ENCODE data around the gene DPM2.

The DPM2 gene

DNA sequence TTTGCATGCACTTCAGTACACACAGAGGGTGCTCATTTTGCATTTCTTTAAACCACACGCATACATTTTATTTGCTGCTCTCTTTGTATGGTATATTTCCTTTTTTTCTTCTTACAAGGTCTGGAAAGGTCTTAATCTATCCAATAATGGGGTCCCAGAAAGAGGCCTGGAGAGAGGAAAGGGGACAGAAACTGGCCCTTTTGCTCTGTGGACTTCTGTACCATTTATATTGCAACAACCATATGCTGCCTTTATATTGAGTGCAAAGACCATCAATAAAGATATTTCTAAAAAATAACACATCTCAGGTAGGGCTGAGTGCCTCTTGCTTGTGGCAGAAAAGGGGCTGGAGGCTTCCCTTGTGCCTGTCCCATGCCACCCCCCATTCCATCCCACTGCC lies 15.5 kb upstream of the DPM2 start:
- Histone ChIP-seq H3K9ac (ENCODE audit: low read length) (no peak overlapping the region), H2AFZ (ENCODE audit: low read depth, low read length) (no peak overlapping the region), H3K9me3 (ENCODE audit: insufficient read depth, low read length) (no peaks in the 10 kb centered on the region), H3K36me3 (replicated peaks; ENCODE audit: low read depth, low read length) (no peaks in the 10 kb centered on the region), H3K79me2 (ENCODE audit: low read length) (no peaks in the 10 kb centered on the region), H3K27ac (ENCODE audit: low read length) (no peak overlapping the region), H3K4me1 (ENCODE audit: low read length) (peaks cover 29% of the 10 kb centered on the region), H4K20me1 (ENCODE audit: insufficient read depth, low read length) (peaks cover 23% of the 10 kb centered on the region; the same call in 1 of the 2 replicates), H3K27me3 (ENCODE audit: low read depth, low read length) (no peaks in the 10 kb centered on the region), H3K4me2 (ENCODE audit: low read length) (no peak overlapping the region), H3K4me3 (ENCODE audit: low read length) (no peak overlapping the region)
- no peak for TF ChIP-seq EZH2phosphoT487 (IDR thresholded peaks at IDR 0.05; ENCODE audit: low read depth)
- TF ChIP-seq, protein P1, sequence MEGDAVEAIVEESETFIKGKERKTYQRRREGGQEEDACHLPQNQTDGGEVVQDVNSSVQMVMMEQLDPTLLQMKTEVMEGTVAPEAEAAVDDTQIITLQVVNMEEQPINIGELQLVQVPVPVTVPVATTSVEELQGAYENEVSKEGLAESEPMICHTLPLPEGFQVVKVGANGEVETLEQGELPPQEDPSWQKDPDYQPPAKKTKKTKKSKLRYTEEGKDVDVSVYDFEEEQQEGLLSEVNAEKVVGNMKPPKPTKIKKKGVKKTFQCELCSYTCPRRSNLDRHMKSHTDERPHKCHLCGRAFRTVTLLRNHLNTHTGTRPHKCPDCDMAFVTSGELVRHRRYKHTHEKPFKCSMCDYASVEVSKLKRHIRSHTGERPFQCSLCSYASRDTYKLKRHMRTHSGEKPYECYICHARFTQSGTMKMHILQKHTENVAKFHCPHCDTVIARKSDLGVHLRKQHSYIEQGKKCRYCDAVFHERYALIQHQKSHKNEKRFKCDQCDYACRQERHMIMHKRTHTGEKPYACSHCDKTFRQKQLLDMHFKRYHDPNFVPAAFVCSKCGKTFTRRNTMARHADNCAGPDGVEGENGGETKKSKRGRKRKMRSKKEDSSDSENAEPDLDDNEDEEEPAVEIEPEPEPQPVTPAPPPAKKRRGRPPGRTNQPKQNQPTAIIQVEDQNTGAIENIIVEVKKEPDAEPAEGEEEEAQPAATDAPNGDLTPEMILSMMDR (IDR thresholded peaks at IDR 0.05; ENCODE audit: low read depth, low read length) = no peak

DNA sequence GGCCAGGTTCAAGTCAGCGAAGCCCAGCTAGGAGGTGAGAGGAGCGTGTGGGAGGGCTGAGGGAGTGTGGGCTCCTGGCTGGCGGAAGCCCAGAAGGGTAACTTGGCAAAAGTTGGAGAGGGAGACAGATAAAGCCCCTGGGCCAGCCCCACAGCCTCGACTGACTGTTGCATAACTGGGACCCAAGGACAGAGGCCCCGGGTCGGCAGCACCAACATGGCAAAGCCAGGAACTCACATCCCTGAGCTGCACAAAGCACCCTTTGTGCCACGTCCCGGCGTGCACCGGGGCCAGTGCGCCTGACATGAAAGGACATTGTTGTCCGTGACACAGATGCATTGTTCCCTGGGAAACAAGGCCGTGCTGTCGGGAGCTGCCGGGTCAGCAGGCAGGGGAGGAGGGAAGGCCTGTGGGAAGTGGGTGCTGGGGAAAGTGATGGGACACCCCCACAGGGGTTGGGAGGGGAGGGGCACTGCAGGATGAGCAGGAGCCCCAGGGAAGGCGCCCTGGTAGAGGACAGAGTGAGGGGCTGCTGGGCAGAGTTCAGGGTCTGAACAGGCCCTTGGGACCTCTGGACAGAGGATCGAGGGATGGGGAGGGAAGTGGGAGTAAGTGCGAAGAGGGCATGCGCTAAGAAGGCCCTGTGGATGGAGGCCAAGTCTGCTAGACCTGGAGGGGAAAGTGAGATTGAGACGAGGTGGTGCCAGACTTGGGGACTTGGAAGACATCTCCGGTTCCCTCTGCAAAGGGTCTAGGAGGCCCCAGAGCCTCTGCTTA lies 13.0 kb upstream of the DPM2 start:
- no peak overlapping the region for H3K9ac ChIP-seq (ENCODE audit: low read length)
- H3K27me3 ChIP-seq (ENCODE audit: low read depth, low read length) = no peaks in the 10 kb centered on the region
- no peak overlapping the region for H2AFZ ChIP-seq (ENCODE audit: low read depth, low read length)
- no peak overlapping the region for H3K4me2 ChIP-seq (ENCODE audit: low read length)
- peaks cover 24% of the 10 kb centered on the region for H3K4me1 ChIP-seq (ENCODE audit: low read length)
- no peak overlapping the region for H3K27ac ChIP-seq (ENCODE audit: low read length)
- H3K79me2 ChIP-seq (ENCODE audit: low read length) = no peaks in the 10 kb centered on the region
- H3K9me3 ChIP-seq (ENCODE audit: insufficient read depth, low read length) = no peaks in the 10 kb centered on the region
- H3K36me3 ChIP-seq (replicated peaks; ENCODE audit: low read depth, low read length) = no peaks in the 10 kb centered on the region
- no peak overlapping the region for H3K4me3 ChIP-seq (ENCODE audit: low read length)
- TF ChIP-seq, protein P1 (IDR thresholded peaks at IDR 0.05; ENCODE audit: low read depth, low read length) = no peak
- no peak for TF ChIP-seq EZH2phosphoT487 (IDR thresholded peaks at IDR 0.05; ENCODE audit: low read depth)
- H4K20me1 ChIP-seq (ENCODE audit: insufficient read depth, low read length) = peaks cover 19% of the 10 kb centered on the region; the same call in 1 of the 2 replicates

DNA sequence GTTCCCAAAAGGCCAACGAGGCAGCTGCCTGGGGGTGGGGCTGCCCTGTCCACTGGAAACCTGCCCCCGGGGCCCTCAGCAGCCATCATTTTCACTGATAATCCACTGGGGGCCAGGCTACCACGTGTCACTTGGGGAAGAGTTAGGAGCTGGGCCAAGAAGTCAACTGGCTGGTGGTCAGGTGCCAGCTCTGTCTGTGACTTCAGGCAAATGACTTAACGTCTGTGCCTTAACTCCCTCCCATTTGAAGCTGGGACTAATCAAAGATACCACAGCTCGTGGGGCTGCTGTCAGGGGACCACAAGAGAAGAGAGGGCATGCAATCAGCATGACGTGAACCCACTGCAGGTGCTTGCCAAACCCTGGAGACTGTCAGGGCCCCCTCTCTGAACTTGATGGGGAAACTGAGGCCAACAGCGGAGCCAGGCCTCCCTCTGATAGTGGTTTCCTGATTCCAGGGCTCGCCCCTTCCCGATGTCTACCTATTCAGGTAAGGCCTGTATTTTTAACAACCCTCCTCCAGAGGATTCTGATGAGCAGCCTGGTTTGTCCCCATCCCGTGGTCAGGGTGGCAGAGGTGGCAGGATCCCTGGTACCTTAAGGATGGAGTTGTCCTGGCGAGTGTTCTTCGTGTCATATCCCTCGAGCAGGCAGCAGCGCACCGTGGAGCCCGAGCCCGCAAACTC lies 12.3 kb upstream of the DPM2 start:
- no peak overlapping the region for H3K9ac ChIP-seq (ENCODE audit: low read length)
- peaks cover 17% of the 10 kb centered on the region for H3K4me1 ChIP-seq (ENCODE audit: low read length)
- H3K36me3 ChIP-seq (replicated peaks; ENCODE audit: low read depth, low read length) = no peaks in the 10 kb centered on the region
- H2AFZ ChIP-seq (ENCODE audit: low read depth, low read length) = no peak overlapping the region
- H3K79me2 ChIP-seq (ENCODE audit: low read length) = no peaks in the 10 kb centered on the region
- H3K9me3 ChIP-seq (ENCODE audit: insufficient read depth, low read length) = no peaks in the 10 kb centered on the region
- TF ChIP-seq, protein P1 (IDR thresholded peaks at IDR 0.05; ENCODE audit: low read depth, low read length) = no peak
- TF ChIP-seq EZH2phosphoT487 (IDR thresholded peaks at IDR 0.05; ENCODE audit: low read depth) = no peak
- H3K27ac ChIP-seq (ENCODE audit: low read length) = no peak overlapping the region
- H3K4me3 ChIP-seq (ENCODE audit: low read length) = no peak overlapping the region
- no peaks in the 10 kb centered on the region for H3K27me3 ChIP-seq (ENCODE audit: low read depth, low read length)
- peaks cover 14% of the 10 kb centered on the region; the same call in 1 of the 2 replicates for H4K20me1 ChIP-seq (ENCODE audit: insufficient read depth, low read length)
- H3K4me2 ChIP-seq (ENCODE audit: low read length) = no peak overlapping the region

All from OCI-LY3 (cell line).